SK-N-SH (cell line): Measurements from ENCODE around the gene SETBP1. TPM values are rescaled to one million over a fixed set of nuclear protein-coding genes. Genes with fewer than 3 reads are reported as not detected.
A peak's percentile ranks its signal among the peaks of the same experiment; 100 is the strongest.

Experiments
- CTCF ChIA-PET: fragments of 300-600, 350-600 bp; formaldehyde crosslinking; extraction: SDS; loops from one replicate; lab custom pipeline; 2021; lab: Yijun Ruan, JAX
- POLR2A ChIA-PET: fragments of 350-600 bp; sonication (Branson Sonifier 250); formaldehyde crosslinking; extraction: SDS; loops from one replicate; lab custom pipeline; 2020; ENCODE audit warnings: antibody characterized with exemption, inconsistent platforms; lab: Yijun Ruan, JAX
- DNase-seq: peaks from one replicate; pipeline ENCODE4 v3.0.0; 2012
- H2AFZ ChIP-seq: fragments of 200-600 bp; sonication (generic); 2 replicates; pipeline ENCODE4 v1.8.1; 2016; ENCODE audit warnings: antibody characterized with exemption, mild to moderate bottlenecking, low read depth
- H3F3A ChIP-seq: fragments of 200-600 bp; sonication (generic); replicated peaks from 2 replicates; pipeline ENCODE3; 2016; ENCODE audit warnings: antibody characterized with exemption, mild to moderate bottlenecking; ENCODE audit not compliant: insufficient read depth
- H3K27ac ChIP-seq, 2 experiments: fragments of 200-500 bp in 1 of 2; fragments of 200-600 bp in 1 of 2; sonication (Bioruptor generic) in 1 of 2; sonication (generic), shearing (Covaris generic) in 1 of 2; 2 replicates each; pipeline versions ENCODE4 v1.5.1 to v1.6.1; 2014 to 2016; ENCODE audit warnings: low read depth in 2 of 2, inconsistent platforms in 1 of 2, low read length in 1 of 2, mild to moderate bottlenecking in 1 of 2, mixed read lengths in 1 of 2
- H3K27me3 ChIP-seq: fragments of 200-600 bp; sonication (generic), shearing (Covaris generic); 2 replicates; pipeline ENCODE4 v1.6.1; 2016; ENCODE audit warnings: mixed run types; ENCODE audit not compliant: insufficient read depth
- H3K36me3 ChIP-seq, 2 experiments: fragments of 200-500 bp in 1 of 2; fragments of 200-600 bp in 1 of 2; sonication (Bioruptor generic) in 1 of 2; sonication (generic) in 1 of 2; replicated peaks in 1 of 2; 2 replicates each; pipeline versions ENCODE3 to v1.5.1; 2014 to 2016; ENCODE audit warnings: low read length in 1 of 2, mild to moderate bottlenecking in 1 of 2; ENCODE audit not compliant: insufficient read depth in 2 of 2, control insufficient read depth in 1 of 2
- H3K4me1 ChIP-seq, 2 experiments: fragments of 200-500 bp in 1 of 2; fragments of 200-600 bp in 1 of 2; sonication (Bioruptor generic) in 1 of 2; sonication (generic), shearing (Covaris generic) in 1 of 2; 2 replicates each; pipeline versions ENCODE4 v1.5.1 to v1.6.1; 2014 to 2016; ENCODE audit warnings: low read depth in 1 of 2, low read length in 1 of 2, mixed run types in 1 of 2; ENCODE audit not compliant: insufficient read depth in 2 of 2, control insufficient read depth in 1 of 2
- H3K4me2 ChIP-seq: fragments of 200-600 bp; sonication (generic), shearing (Covaris generic); 2 replicates; pipeline ENCODE4 v1.6.1; 2017; ENCODE audit warnings: mixed run types
- H3K4me3 ChIP-seq, 2 experiments: fragments of 200-500 bp in 1 of 2; fragments of 200-600 bp in 1 of 2; sonication (Bioruptor generic) in 1 of 2; sonication (generic), shearing (Covaris generic) in 1 of 2; 2 replicates each; pipeline versions ENCODE4 v1.5.1 to v1.8.1; 2014 to 2016; ENCODE audit warnings: low read depth in 2 of 2, inconsistent platforms in 1 of 2, low read length in 1 of 2, mild to moderate bottlenecking in 1 of 2, mixed read lengths in 1 of 2, moderate library complexity in 1 of 2
- H3K79me2 ChIP-seq: fragments of 200-600 bp; sonication (generic); 2 replicates; pipeline ENCODE4 v1.8.1; 2017; ENCODE audit warnings: mild to moderate bottlenecking; ENCODE audit not compliant: insufficient read depth
- H3K9ac ChIP-seq: fragments of 200-600 bp; sonication (generic); 2 replicates; pipeline ENCODE4 v1.6.1; 2017; ENCODE audit warnings: mixed run types
- H3K9me2 ChIP-seq: fragments of 200-600 bp; sonication (generic); 2 replicates; pipeline ENCODE4 v1.6.1; 2017; ENCODE audit warnings: mixed run types
- H3K9me3 ChIP-seq: fragments of 200-600 bp; sonication (generic); 2 replicates; pipeline ENCODE4 v1.6.1; 2017; ENCODE audit warnings: mixed run types, mild to moderate bottlenecking, moderate library complexity
- H4K20me1 ChIP-seq: fragments of 200-600 bp; sonication (generic); 2 replicates; pipeline ENCODE4 v1.6.1; 2017; ENCODE audit warnings: mild to moderate bottlenecking, mixed run types; ENCODE audit not compliant: insufficient read depth
- EP300 ChIP-seq, 2 experiments: IDR thresholded peaks; 2 replicates each; pipeline versions ENCODE4 v1.4.0 to v1.6.1; 2012; ENCODE audit warnings: borderline replicate concordance in 1 of 2, low read depth in 1 of 2, low read length in 1 of 2
- EZH2phosphoT487 ChIP-seq: fragments of 200-600 bp; sonication (generic); IDR thresholded peaks from 2 replicates; pipeline ENCODE4 v1.6.1; 2017; ENCODE audit warnings: low read depth, mixed run types, mild to moderate bottlenecking, antibody characterized with exemption, moderate library complexity, borderline replicate concordance
- FOSL2 ChIP-seq: IDR thresholded peaks from 2 replicates; pipeline ENCODE4 v1.4.0; 2012; ENCODE audit warnings: low read depth, mild to moderate bottlenecking, moderate library complexity, borderline replicate concordance
- GATA2 ChIP-seq: sonication (generic); formaldehyde crosslinking; IDR thresholded peaks from 2 replicates; pipeline ENCODE4 v1.5.0; 2020; ENCODE audit warnings: mild to moderate bottlenecking, missing genetic modification reagents
- MXI1 ChIP-seq: IDR thresholded peaks from 2 replicates; pipeline ENCODE4 v1.6.1; 2012; ENCODE audit warnings: mild to moderate bottlenecking, low read depth, low read length, improper control_type of control experiment
- NRF1 ChIP-seq: IDR thresholded peaks from 2 replicates; pipeline ENCODE4 v1.6.1; 2012; ENCODE audit warnings: low read depth, mild to moderate bottlenecking, low read length
- POLR2AphosphoS5 ChIP-seq: IDR thresholded peaks from 2 replicates; pipeline ENCODE4 v1.6.1; 2012; ENCODE audit warnings: low read depth, low read length
- RCOR1 ChIP-seq: fragments of 150-350 bp; IDR thresholded peaks from 2 replicates; pipeline ENCODE4 v1.6.1; 2017; ENCODE audit warnings: antibody characterized with exemption, low read length
- REST ChIP-seq: IDR thresholded peaks from 2 replicates; pipeline ENCODE4 v1.6.1; 2012; ENCODE audit warnings: mild to moderate bottlenecking, low read depth, low read length, moderate library complexity
- RFX5 ChIP-seq: IDR thresholded peaks from 2 replicates; pipeline ENCODE4 v1.6.1; 2012; ENCODE audit warnings: mild to moderate bottlenecking, improper control_type of control experiment, low read length
- SIN3A ChIP-seq: IDR thresholded peaks from 2 replicates; pipeline ENCODE4 v1.6.1; 2012; ENCODE audit warnings: low read depth, mild to moderate bottlenecking, low read length, moderate library complexity, borderline replicate concordance
- SMC3 ChIP-seq: IDR thresholded peaks from 2 replicates; pipeline ENCODE4 v1.6.1; 2012; ENCODE audit warnings: low read depth, low read length, improper control_type of control experiment
- TAF1 ChIP-seq: IDR thresholded peaks from 2 replicates; pipeline ENCODE4 v1.6.1; 2012; ENCODE audit warnings: low read depth, mild to moderate bottlenecking, low read length, moderate library complexity, borderline replicate concordance
- TEAD4 ChIP-seq: IDR thresholded peaks from 2 replicates; pipeline ENCODE4 v1.4.0; 2012; ENCODE audit warnings: mild to moderate bottlenecking, borderline replicate concordance; ENCODE audit not compliant: insufficient read depth
- USF1 ChIP-seq: IDR thresholded peaks from 2 replicates; pipeline ENCODE4 v1.4.0; 2012; ENCODE audit warnings: low read depth, borderline replicate concordance
- YY1 ChIP-seq: IDR thresholded peaks from 2 replicates; pipeline ENCODE4 v1.4.0; 2012; ENCODE audit warnings: low read depth, mild to moderate bottlenecking
- ZBTB33 ChIP-seq: IDR thresholded peaks from 2 replicates; pipeline ENCODE4 v1.4.0; 2012; ENCODE audit warnings: low read depth, borderline replicate concordance
- WGBS: methylation state at CpG from one replicate; pipeline ENCODE4 v1.1.6; 2017; ENCODE audit warnings: low lambda C conversion rate; 5-methylcytosine and 5-hydroxymethylcytosine counted together
- polyA plus RNA-seq, 3 experiments: library from polyadenylated mRNA; depleted of rRNA; stranded (reverse); fragments of >200 nt; gene quantifications; 2 replicates each; pipeline ENCODE4 v1.2.3, GENCODE V29; 2012
- TF ChIP-seq, protein P1 (sequence below): fragments of 150-350 bp; IDR thresholded peaks from 2 replicates; pipeline ENCODE4 v1.6.1; 2016; ENCODE audit warnings: mild to moderate bottlenecking, low read depth, low read length
- TF ChIP-seq, protein P2 (sequence below): fragments of 200-600 bp; sonication (generic); IDR thresholded peaks from 2 replicates; pipeline ENCODE4 v1.6.1; 2017; ENCODE audit warnings: antibody characterized with exemption, mild to moderate bottlenecking, moderate library complexity

SETBP1 gene
- polyA plus RNA-seq, 1 of the 3 experiments (the other 2 are of a cell fraction) = 3.0 TPM

GRCh38 chr18:45057955-45058600, 377.4 kb downstream of the SETBP1 start:
- DNase-seq = no peak
- Histone ChIP-seq H3K9ac (no peak overlapping the region), H3K79me2 (no peaks in the 10 kb centered on the region), H3K4me3 (no peak overlapping the region), H3K9me3 (no peaks in the 10 kb centered on the region), H2AFZ (no peak overlapping the region), H3K4me1 (peaks cover 2 to 3% of the 10 kb centered on the region in 2 experiments; a peak in 3 of 4 replicates), H3K27me3 (no peaks in the 10 kb centered on the region), H3K27ac (peak overlapping the region in 1 of 2 experiments; percentile 64; a peak in 2 of 4 replicates), H3F3A (peaks cover 9% of the 10 kb centered on the region), H4K20me1 (no peaks in the 10 kb centered on the region), H3K9me2 (no peaks in the 10 kb centered on the region), H3K4me2 (no peak overlapping the region), H3K36me3 (no peaks in the 10 kb centered on the region)
- 63% methylated on average over 4 of the region's 4 CpGs for WGBS
- ChIA-PET POLR2A (no interaction called here), CTCF (no interaction called here)
- TF ChIP-seq EZH2phosphoT487 (no peak), YY1 (no peak), SMC3 (no peak), SIN3A (no peak), MXI1 (no peak), RFX5 (no peak), EP300 (IDR thresholded peaks at IDR 0.05; ENCODE audit: borderline replicate concordance in 1 of 2, low read depth in 1 of 2, low read length in 1 of 2) (no peak), TEAD4 (no peak), USF1 (no peak), GATA2 (CRISPR knock-in tag) (no peak), ZBTB33 (no peak), RCOR1 (no peak), POLR2AphosphoS5 (no peak), REST (no peak), FOSL2 (no peak), NRF1 (no peak), TAF1 (no peak)
- TF ChIP-seq, protein P1, sequence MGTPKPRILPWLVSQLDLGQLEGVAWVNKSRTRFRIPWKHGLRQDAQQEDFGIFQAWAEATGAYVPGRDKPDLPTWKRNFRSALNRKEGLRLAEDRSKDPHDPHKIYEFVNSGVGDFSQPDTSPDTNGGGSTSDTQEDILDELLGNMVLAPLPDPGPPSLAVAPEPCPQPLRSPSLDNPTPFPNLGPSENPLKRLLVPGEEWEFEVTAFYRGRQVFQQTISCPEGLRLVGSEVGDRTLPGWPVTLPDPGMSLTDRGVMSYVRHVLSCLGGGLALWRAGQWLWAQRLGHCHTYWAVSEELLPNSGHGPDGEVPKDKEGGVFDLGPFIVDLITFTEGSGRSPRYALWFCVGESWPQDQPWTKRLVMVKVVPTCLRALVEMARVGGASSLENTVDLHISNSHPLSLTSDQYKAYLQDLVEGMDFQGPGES = no peak
- TF ChIP-seq, protein P2, sequence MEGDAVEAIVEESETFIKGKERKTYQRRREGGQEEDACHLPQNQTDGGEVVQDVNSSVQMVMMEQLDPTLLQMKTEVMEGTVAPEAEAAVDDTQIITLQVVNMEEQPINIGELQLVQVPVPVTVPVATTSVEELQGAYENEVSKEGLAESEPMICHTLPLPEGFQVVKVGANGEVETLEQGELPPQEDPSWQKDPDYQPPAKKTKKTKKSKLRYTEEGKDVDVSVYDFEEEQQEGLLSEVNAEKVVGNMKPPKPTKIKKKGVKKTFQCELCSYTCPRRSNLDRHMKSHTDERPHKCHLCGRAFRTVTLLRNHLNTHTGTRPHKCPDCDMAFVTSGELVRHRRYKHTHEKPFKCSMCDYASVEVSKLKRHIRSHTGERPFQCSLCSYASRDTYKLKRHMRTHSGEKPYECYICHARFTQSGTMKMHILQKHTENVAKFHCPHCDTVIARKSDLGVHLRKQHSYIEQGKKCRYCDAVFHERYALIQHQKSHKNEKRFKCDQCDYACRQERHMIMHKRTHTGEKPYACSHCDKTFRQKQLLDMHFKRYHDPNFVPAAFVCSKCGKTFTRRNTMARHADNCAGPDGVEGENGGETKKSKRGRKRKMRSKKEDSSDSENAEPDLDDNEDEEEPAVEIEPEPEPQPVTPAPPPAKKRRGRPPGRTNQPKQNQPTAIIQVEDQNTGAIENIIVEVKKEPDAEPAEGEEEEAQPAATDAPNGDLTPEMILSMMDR = no peak
